Measurements from ENCODE around the gene ZFP3.
A peak's percentile ranks its signal among the peaks of the same experiment; 100 is the strongest.
"Not testable (repeated sequence)": the region's sequence is repeated elsewhere in the genome, so short reads cannot be mapped to it uniquely, and the experiment has no call there.

The ZFP3 gene

GRCh38 chr17:5078106-5079028, at the start of gene ZFP3:
ZFP3 (plus strand) TSS chr17:5078467; CDS start chr17:5091505, 13,038 bp downstream.
- no peak for TF ChIP-seq CTCF (IDR thresholded peaks at IDR 0.05)
- Histone ChIP-seq H3K4me3 (ENCODE audit: low read depth in 1 of 2, low read length in 1 of 2) (peak within 1 kb of the TSS; percentile 83 to 91), H3K36me3 (no peaks in the 10 kb centered on the region), H3K4me1 (ENCODE audit: control insufficient read depth in 1 of 2, insufficient read depth in 1 of 2, low read depth in 1 of 2, low read length in 1 of 2) (peaks cover 12% of the 10 kb centered on the region in 2 experiments), H3K27me3 (peaks cover 26% of the 10 kb centered on the region), H3K27ac (peak within 1 kb of the TSS; percentile 58), H3K9me3 (no peaks in the 10 kb centered on the region)

GRCh38 chr17:5030168-5030567, 48.1 kb upstream of the ZFP3 start:
- peak overlapping the region; percentile 58 to 64 for H3K4me3 ChIP-seq (ENCODE audit: low read depth in 1 of 2, low read length in 1 of 2)
- peaks cover 27 to 31% of the 10 kb centered on the region in 2 experiments for H3K4me1 ChIP-seq (ENCODE audit: control insufficient read depth in 1 of 2, insufficient read depth in 1 of 2, low read depth in 1 of 2, low read length in 1 of 2)
- H3K27ac ChIP-seq = peak overlapping the region; percentile 91
- not testable (repeated sequence) for H3K9me3 ChIP-seq, H3K36me3 ChIP-seq
- peaks cover 17% of the 10 kb centered on the region for H3K27me3 ChIP-seq

- H3K4me3 ChIP-seq (ENCODE audit: low read depth in 1 of 2, low read length in 1 of 2) = peak overlapping the region; percentile 58 to 64
- TF ChIP-seq CTCF (IDR thresholded peaks at IDR 0.05) = peak; percentile 91
- H3K4me1 ChIP-seq (ENCODE audit: control insufficient read depth in 1 of 2, insufficient read depth in 1 of 2, low read depth in 1 of 2, low read length in 1 of 2) = peaks cover 27 to 31% of the 10 kb centered on the region in 2 experiments
- H3K27me3 ChIP-seq = peaks cover 29% of the 10 kb centered on the region
- H3K9me3 ChIP-seq = no peaks in the 10 kb centered on the region
- H3K36me3 ChIP-seq = no peaks in the 10 kb centered on the region
- H3K27ac ChIP-seq = peak overlapping the region; percentile 91
Measured at GRCh38 chr17:5031365-5032082, 46.7 kb upstream of the ZFP3 start.

GRCh38 chr17:5032865-5033264, 45.4 kb upstream of the ZFP3 start:
- peaks cover 41% of the 10 kb centered on the region for H3K27me3 ChIP-seq
- H3K4me3 ChIP-seq (ENCODE audit: low read depth in 1 of 2, low read length in 1 of 2) = no peak overlapping the region
- no peak for TF ChIP-seq CTCF (IDR thresholded peaks at IDR 0.05)
- no peaks in the 10 kb centered on the region for H3K36me3 ChIP-seq
- H3K4me1 ChIP-seq (ENCODE audit: control insufficient read depth in 1 of 2, insufficient read depth in 1 of 2, low read depth in 1 of 2, low read length in 1 of 2) = peaks cover 27 to 31% of the 10 kb centered on the region in 2 experiments
- H3K9me3 ChIP-seq = no peaks in the 10 kb centered on the region
- no peak overlapping the region for H3K27ac ChIP-seq

GRCh38 chr17:5033352-5034015, 44.8 kb upstream of the ZFP3 start:
- TF ChIP-seq CTCF (IDR thresholded peaks at IDR 0.05) = no peak
- peaks cover 41% of the 10 kb centered on the region for H3K27me3 ChIP-seq
- no peaks in the 10 kb centered on the region for H3K36me3 ChIP-seq
- no peak overlapping the region for H3K27ac ChIP-seq
- no peak overlapping the region for H3K4me3 ChIP-seq (ENCODE audit: low read depth in 1 of 2, low read length in 1 of 2)
- no peaks in the 10 kb centered on the region for H3K9me3 ChIP-seq
- H3K4me1 ChIP-seq (ENCODE audit: control insufficient read depth in 1 of 2, insufficient read depth in 1 of 2, low read depth in 1 of 2, low read length in 1 of 2) = peaks cover 27 to 31% of the 10 kb centered on the region in 2 experiments
